Karpas-422 (cell line): Measurements from ENCODE around the gene CLCN4. TPM values are rescaled to one million over a fixed set of nuclear protein-coding genes. Genes with fewer than 3 reads are reported as not detected.

Source experiments
- DNase-seq: peaks from one replicate; pipeline ENCODE4 v3.0.0-alpha.2; 2015
- H2AFZ ChIP-seq: fragments of 200-600 bp; sonication (generic); 2 replicates; pipeline ENCODE4 v1.6.1; 2014; ENCODE audit warnings: antibody characterized with exemption, low read length, mixed read lengths
- H3K27ac ChIP-seq: fragments of 200-600 bp; sonication (generic); 2 replicates; pipeline ENCODE4 v1.5.1; 2014; ENCODE audit warnings: mild to moderate bottlenecking, low read length, moderate library complexity
- H3K27me3 ChIP-seq: fragments of 200-600 bp; sonication (generic); 2 replicates; pipeline ENCODE4 v1.6.1; 2014; ENCODE audit warnings: low read length, mixed read lengths
- H3K36me3 ChIP-seq: fragments of 200-600 bp; sonication (generic); 2 replicates; pipeline ENCODE4 v1.6.1; 2014; ENCODE audit warnings: low read length, mixed read lengths; ENCODE audit not compliant: insufficient read depth
- H3K4me1 ChIP-seq: fragments of 200-600 bp; sonication (generic); 2 replicates; pipeline ENCODE4 v1.6.1; 2014; ENCODE audit warnings: mild to moderate bottlenecking, low read length, mixed read lengths
- H3K4me2 ChIP-seq: fragments of 200-600 bp; sonication (generic); 2 replicates; pipeline ENCODE4 v1.6.1; 2014; ENCODE audit warnings: low read length, low read depth, mild to moderate bottlenecking; ENCODE audit not compliant: poor library complexity, severe bottlenecking
- H3K4me3 ChIP-seq: fragments of 200-600 bp; sonication (generic); 2 replicates; pipeline ENCODE4 v1.5.1; 2014; ENCODE audit warnings: mild to moderate bottlenecking, antibody characterized with exemption, low read length, mixed read lengths
- H3K79me2 ChIP-seq: fragments of 200-600 bp; sonication (generic); 2 replicates; pipeline ENCODE4 v1.6.1; 2014; ENCODE audit warnings: mild to moderate bottlenecking, low read length, mixed read lengths
- H3K9ac ChIP-seq: fragments of 200-600 bp; sonication (generic); 2 replicates; pipeline ENCODE4 v1.6.0; 2014; ENCODE audit warnings: low read length
- H3K9me2 ChIP-seq: fragments of 200-600 bp; sonication (generic), shearing (Covaris generic); replicated peaks from 2 replicates; pipeline ENCODE4 v1.6.0; 2014; ENCODE audit warnings: mild to moderate bottlenecking, low read length, moderate library complexity; ENCODE audit not compliant: insufficient read depth
- H3K9me3 ChIP-seq: fragments of 300-700, 200-600 bp; sonication (generic); 2 replicates; pipeline ENCODE4 v1.6.1; 2014; ENCODE audit warnings: low read length, mixed read lengths
- H4K20me1 ChIP-seq: fragments of 200-600 bp; sonication (generic); 2 replicates; pipeline ENCODE4 v1.6.1; 2014; ENCODE audit warnings: mild to moderate bottlenecking, antibody characterized with exemption, low read length, low read depth; ENCODE audit not compliant: insufficient read depth
- total RNA-seq: library from RNA; depleted of rRNA; stranded (reverse); fragments of >200 nt; shearing (Covaris generic); gene quantifications from 2 replicates; pipeline ENCODE4 v1.2.3, GENCODE V29; 2014; ENCODE audit warnings: low replicate concordance

The CLCN4 gene
- total RNA-seq, 1 experiment from 2014 or later = 6.3 TPM

DNA sequence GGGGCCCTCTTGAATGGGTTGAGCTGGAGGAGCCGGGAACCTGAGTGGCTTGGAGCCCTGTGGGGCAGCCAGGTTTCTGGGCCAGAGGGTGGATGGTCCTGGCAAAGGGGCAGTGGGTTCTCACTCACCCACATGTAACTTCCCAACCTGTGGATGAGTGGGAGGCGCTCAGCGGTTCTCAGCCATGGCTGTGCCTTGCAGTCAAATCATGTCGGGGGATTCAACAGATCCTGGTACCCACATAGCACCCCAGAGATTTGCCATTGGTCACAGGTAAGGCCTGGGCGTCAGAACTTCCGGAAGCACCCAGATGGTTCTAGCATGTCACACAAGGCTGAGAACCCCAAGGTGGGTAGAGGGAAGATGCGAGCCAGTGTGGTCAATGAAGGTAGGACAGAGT is 21.9 kb upstream of the CLCN4 start:
- Histone ChIP-seq H3K4me1 (no peaks in the 10 kb centered on the region), H3K79me2 (no peaks in the 10 kb centered on the region), H3K9ac (no peak overlapping the region), H3K4me3 (no peak overlapping the region), H3K9me2 (no peaks in the 10 kb centered on the region), H2AFZ (no peak overlapping the region), H3K27me3 (no peaks in the 10 kb centered on the region), H3K9me3 (no peaks in the 10 kb centered on the region), H3K36me3 (no peaks in the 10 kb centered on the region), H3K4me2 (no peak overlapping the region), H3K27ac (no peak overlapping the region), H4K20me1 (no peaks in the 10 kb centered on the region)
- no peak for DNase-seq

DNA sequence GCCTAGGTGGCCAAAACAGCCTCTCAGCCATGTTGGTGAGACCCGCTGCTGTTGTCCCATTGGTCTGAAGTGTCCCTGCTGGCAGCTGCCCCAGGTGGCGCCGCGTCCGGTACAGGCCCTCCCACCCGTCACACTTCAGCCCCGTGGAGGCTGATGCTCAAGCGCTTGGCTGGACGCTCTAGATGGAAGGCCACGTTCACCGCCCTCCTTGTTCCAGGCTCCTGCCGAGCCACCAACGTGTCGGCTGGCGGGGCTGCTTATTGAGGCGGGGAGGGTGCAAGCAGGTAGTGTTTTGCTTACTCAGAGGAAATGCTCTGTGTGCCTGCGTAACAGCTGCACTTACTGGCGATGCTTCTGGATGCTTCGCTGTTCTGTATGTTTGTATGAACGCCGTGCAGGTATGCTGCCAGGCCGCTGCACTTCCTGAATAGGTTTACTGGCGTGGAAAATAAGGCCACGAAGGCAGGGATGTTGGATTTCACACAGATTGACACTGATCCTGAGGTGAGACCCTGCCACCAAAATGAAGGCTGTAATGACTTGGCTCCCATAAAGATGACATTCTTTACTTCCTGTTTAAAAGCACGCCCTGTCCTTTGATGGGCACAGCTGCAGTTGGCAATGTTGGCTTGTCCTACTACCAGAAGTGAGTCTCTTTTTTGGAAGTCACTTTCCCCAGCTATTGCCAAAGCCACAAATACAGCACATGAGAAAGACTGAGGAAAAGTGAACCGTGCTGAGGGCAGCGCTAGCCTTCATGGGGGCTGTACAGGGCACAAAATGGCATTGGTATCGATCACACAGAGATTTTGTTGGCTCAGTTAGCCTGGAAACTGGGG is 21.0 kb upstream of the CLCN4 start:
- Histone ChIP-seq H3K27ac (no peak overlapping the region), H3K27me3 (no peaks in the 10 kb centered on the region), H3K4me2 (no peak overlapping the region), H3K9ac (no peak overlapping the region), H3K4me1 (no peaks in the 10 kb centered on the region), H3K36me3 (no peaks in the 10 kb centered on the region), H4K20me1 (no peaks in the 10 kb centered on the region), H2AFZ (no peak overlapping the region), H3K79me2 (no peaks in the 10 kb centered on the region), H3K9me3 (no peaks in the 10 kb centered on the region), H3K4me3 (no peak overlapping the region), H3K9me2 (no peaks in the 10 kb centered on the region)
- DNase-seq = no peak

- Histone ChIP-seq H2AFZ (no peak overlapping the region), H3K27me3 (no peaks in the 10 kb centered on the region), H3K4me3 (no peak overlapping the region), H3K9me3 (no peaks in the 10 kb centered on the region), H3K9me2 (no peaks in the 10 kb centered on the region), H3K27ac (no peak overlapping the region), H3K4me2 (no peak overlapping the region), H4K20me1 (no peaks in the 10 kb centered on the region), H3K9ac (no peak overlapping the region), H3K79me2 (no peaks in the 10 kb centered on the region), H3K36me3 (no peaks in the 10 kb centered on the region), H3K4me1 (no peaks in the 10 kb centered on the region)
- no peak for DNase-seq
Observed at GRCh38 chrX:10138726-10139125, 18.0 kb upstream of the CLCN4 start.

DNA sequence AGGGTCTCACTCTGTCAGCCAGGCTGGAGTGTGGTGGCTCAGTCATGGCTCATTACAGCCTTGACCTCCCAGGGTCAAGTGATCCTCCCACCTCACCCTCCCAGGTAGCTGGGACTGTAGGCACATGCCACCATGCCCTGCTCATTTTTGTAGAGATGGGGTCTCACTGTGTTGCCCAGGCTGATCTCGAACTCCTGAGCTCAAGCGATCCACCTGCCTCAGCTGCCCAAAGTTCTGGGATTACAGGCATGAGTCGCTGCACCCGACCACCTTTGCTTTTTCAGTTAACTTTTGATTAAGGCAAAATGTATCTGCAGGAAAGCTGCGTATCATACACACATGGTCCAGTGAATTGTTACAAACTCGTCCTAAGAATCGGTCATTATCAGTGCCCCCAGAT is 16.5 kb upstream of the CLCN4 start:
- H3K4me2 ChIP-seq = no peak overlapping the region
- H3K27ac ChIP-seq = no peak overlapping the region
- H3K36me3 ChIP-seq = no peaks in the 10 kb centered on the region
- no peaks in the 10 kb centered on the region for H3K9me3 ChIP-seq
- H2AFZ ChIP-seq = no peak overlapping the region
- no peak overlapping the region for H3K4me3 ChIP-seq
- H3K9me2 ChIP-seq = no peaks in the 10 kb centered on the region
- DNase-seq = no peak
- H3K27me3 ChIP-seq = no peaks in the 10 kb centered on the region
- H3K9ac ChIP-seq = no peak overlapping the region
- no peaks in the 10 kb centered on the region for H3K4me1 ChIP-seq
- H3K79me2 ChIP-seq = no peaks in the 10 kb centered on the region
- no peaks in the 10 kb centered on the region for H4K20me1 ChIP-seq

DNA sequence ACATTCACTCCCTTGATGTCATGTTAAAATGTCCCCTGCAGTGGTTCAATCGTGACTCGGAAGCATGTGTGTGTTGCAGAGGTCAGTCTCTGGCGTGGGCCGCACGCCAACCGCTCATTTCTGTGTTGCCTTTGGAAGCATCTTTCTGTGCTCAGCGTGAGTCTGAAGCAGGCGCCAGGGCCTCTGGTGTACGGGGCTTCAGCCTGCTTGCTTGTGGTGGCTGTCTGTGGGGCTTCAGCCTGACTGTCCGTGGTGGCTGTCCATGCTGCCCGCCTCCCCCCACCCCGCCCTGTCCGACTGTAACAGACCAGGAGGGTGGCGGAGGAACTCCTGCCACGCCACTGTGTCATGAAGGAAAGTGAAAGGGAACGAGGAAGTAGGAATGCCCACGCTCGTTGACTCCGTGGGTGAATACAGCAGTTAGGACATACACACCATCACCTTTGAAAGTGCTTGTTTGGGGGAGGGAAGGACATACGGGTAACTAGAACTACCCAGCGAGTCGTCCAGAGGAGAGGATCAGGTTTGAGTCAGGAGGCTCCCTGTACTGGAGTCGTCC is 14.7 kb upstream of the CLCN4 start:
- Histone ChIP-seq H3K27ac (no peak overlapping the region), H3K9me2 (no peaks in the 10 kb centered on the region), H2AFZ (no peak overlapping the region), H3K27me3 (no peaks in the 10 kb centered on the region), H3K9ac (no peak overlapping the region), H3K9me3 (no peaks in the 10 kb centered on the region), H3K36me3 (no peaks in the 10 kb centered on the region), H3K4me1 (no peaks in the 10 kb centered on the region), H4K20me1 (no peaks in the 10 kb centered on the region), H3K4me3 (no peak overlapping the region), H3K79me2 (no peaks in the 10 kb centered on the region), H3K4me2 (no peak overlapping the region)
- DNase-seq = no peak

DNA sequence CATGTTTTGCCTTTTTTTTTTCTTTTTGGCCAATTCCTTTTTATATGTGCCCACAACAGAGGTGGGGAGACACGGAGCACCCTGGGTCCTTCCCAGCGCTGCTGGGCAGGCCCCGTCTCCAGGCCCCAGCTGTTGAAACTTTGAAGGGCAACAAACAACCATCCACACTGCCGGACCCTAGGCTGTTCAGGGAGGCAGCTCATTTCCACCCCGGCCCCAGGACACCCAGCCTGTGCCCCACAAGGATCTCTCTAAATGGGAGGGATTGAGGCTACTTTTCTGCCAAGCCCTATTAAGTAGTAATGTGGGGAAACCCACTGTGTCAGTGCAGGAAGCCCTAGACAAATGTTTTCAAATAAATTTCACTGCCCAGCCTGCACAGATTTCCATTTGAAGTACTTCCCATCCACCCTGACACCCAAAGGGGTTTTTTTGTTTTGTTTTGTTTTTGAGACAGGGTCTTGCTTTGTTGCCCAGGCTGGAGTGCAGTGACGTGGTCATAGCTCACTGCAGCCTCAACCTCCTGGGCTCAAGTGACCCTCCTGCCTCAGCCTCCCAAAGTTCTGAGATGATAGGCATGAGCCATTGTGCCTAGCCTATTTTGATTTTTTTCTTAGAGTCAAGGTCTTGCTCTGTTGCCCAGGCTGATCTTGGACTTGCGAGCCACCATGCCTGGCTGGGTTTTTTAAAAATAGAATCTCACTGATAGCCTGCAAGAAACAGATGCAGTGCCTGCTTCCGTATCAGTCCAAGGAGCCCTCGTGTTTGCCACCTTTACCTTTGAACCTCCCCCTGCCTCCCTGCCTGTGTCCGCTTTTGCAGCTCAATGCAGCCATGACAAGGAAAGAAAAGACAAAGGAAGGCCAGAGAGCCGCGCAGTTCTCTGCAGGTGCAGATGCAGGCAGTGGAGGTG is 13.4 kb upstream of the CLCN4 start:
- H3K9ac ChIP-seq = no peak overlapping the region
- H3K9me2 ChIP-seq = no peaks in the 10 kb centered on the region
- H4K20me1 ChIP-seq = no peaks in the 10 kb centered on the region
- H3K9me3 ChIP-seq = no peaks in the 10 kb centered on the region
- no peaks in the 10 kb centered on the region for H3K27me3 ChIP-seq
- H3K27ac ChIP-seq = no peak overlapping the region
- no peak for DNase-seq
- H2AFZ ChIP-seq = no peak overlapping the region
- no peaks in the 10 kb centered on the region for H3K79me2 ChIP-seq
- H3K4me2 ChIP-seq = no peak overlapping the region
- no peaks in the 10 kb centered on the region for H3K36me3 ChIP-seq
- no peaks in the 10 kb centered on the region for H3K4me1 ChIP-seq
- H3K4me3 ChIP-seq = no peak overlapping the region

DNA sequence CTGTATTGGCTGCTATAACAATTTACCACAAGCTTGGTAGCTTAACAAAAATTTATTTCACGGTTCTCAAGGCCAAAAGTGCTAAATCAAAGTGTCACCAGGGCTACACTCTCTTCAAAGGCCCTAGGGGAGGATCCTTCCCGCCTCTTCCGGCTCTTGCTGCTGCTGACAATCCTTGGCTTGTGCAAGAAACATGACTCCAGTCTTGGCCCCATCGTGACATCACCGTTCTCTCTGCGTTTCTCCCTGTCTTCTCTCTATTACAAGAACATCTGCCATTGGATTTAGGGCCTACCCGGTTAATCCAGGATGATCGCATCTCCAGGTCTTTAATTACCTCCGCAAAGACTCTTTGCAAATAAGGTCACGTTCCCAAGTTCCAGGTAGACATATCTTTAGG is 10.4 kb upstream of the CLCN4 start:
- no peaks in the 10 kb centered on the region for H3K9me2 ChIP-seq
- no peaks in the 10 kb centered on the region for H3K79me2 ChIP-seq
- H3K9ac ChIP-seq = no peak overlapping the region
- no peak overlapping the region for H3K4me2 ChIP-seq
- H3K9me3 ChIP-seq = no peaks in the 10 kb centered on the region
- no peaks in the 10 kb centered on the region for H3K36me3 ChIP-seq
- no peaks in the 10 kb centered on the region for H3K4me1 ChIP-seq
- no peak for DNase-seq
- no peak overlapping the region for H3K4me3 ChIP-seq
- H4K20me1 ChIP-seq = no peaks in the 10 kb centered on the region
- H3K27me3 ChIP-seq = no peaks in the 10 kb centered on the region
- H3K27ac ChIP-seq = no peak overlapping the region
- H2AFZ ChIP-seq = no peak overlapping the region

- H3K9me3 ChIP-seq = no peaks in the 10 kb centered on the region
- H2AFZ ChIP-seq = no peak overlapping the region
- no peaks in the 10 kb centered on the region for H3K36me3 ChIP-seq
- H3K27me3 ChIP-seq = no peaks in the 10 kb centered on the region
- H3K4me2 ChIP-seq = no peak overlapping the region
- peaks cover 26% of the 10 kb centered on the region for H3K4me1 ChIP-seq
- H4K20me1 ChIP-seq = no peaks in the 10 kb centered on the region
- H3K27ac ChIP-seq = no peak overlapping the region
- H3K9ac ChIP-seq = no peak overlapping the region
- H3K9me2 ChIP-seq = no peaks in the 10 kb centered on the region
- no peaks in the 10 kb centered on the region for H3K79me2 ChIP-seq
- no peak for DNase-seq
- H3K4me3 ChIP-seq = no peak overlapping the region
Observed at GRCh38 chrX:10152086-10152485, 4.7 kb upstream of the CLCN4 start.
